HEK293 (cell line): ENCODE measurements around the gene TTN.

Source experiments
- CTCF ChIP-seq: fragments of 450-650 bp; formaldehyde crosslinking; IDR thresholded peaks from 2 replicates; pipeline ENCODE4 v1.5.1; 2016; ENCODE audit warnings: missing biosample characterization, missing genetic modification characterization
- MYNN ChIP-seq: fragments of 450-650 bp; formaldehyde crosslinking; IDR thresholded peaks from 2 replicates; pipeline ENCODE4 v1.5.1; 2016; ENCODE audit warnings: missing biosample characterization, missing genetic modification characterization, borderline replicate concordance
- PATZ1 ChIP-seq: fragments of 450-650 bp; formaldehyde crosslinking; IDR thresholded peaks from 2 replicates; pipeline ENCODE4 v1.5.1; 2016; ENCODE audit warnings: missing biosample characterization, missing genetic modification characterization
- SCRT2 ChIP-seq: fragments of 450-650 bp; formaldehyde crosslinking; IDR thresholded peaks from 2 replicates; pipeline ENCODE4 v1.5.1; 2016; ENCODE audit warnings: missing biosample characterization, missing genetic modification characterization
- YY1 ChIP-seq: fragments of 450-650 bp; formaldehyde crosslinking; IDR thresholded peaks from 2 replicates; pipeline ENCODE4 v1.5.1; 2018; ENCODE audit warnings: missing biosample characterization, missing genetic modification characterization
- ZBTB1 ChIP-seq: fragments of 450-650 bp; formaldehyde crosslinking; IDR thresholded peaks from 2 replicates; pipeline ENCODE4 v1.5.1; 2016; ENCODE audit warnings: missing biosample characterization, missing genetic modification characterization
- ZBTB6 ChIP-seq: fragments of 450-650 bp; formaldehyde crosslinking; IDR thresholded peaks from 2 replicates; pipeline ENCODE4 v1.5.1; 2017; ENCODE audit warnings: missing biosample characterization, missing genetic modification characterization
- ZNF510 ChIP-seq: fragments of 450-650 bp; formaldehyde crosslinking; IDR thresholded peaks from 2 replicates; pipeline ENCODE4 v1.5.1; 2018; ENCODE audit warnings: mild to moderate bottlenecking, missing genetic modification characterization, missing biosample characterization; ENCODE audit not compliant: insufficient replicate concordance
- ZNF658 ChIP-seq: fragments of 450-650 bp; formaldehyde crosslinking; IDR thresholded peaks from 2 replicates; pipeline ENCODE4; 2016; ENCODE audit warnings: missing biosample characterization, missing genetic modification characterization
- ZNF792 ChIP-seq: fragments of 450-650 bp; formaldehyde crosslinking; IDR thresholded peaks from 2 replicates; pipeline ENCODE4 v1.5.1; 2016; ENCODE audit warnings: missing biosample characterization, missing genetic modification characterization
- ZSCAN5A ChIP-seq: fragments of 450-650 bp; formaldehyde crosslinking; IDR thresholded peaks from 2 replicates; pipeline ENCODE4 v1.5.1; 2016; ENCODE audit warnings: missing biosample characterization, missing genetic modification characterization

- TF ChIP-seq ZSCAN5A (tag by site-specific recombination), result no peak
- TF ChIP-seq CTCF (tag by site-specific recombination), result no peak
- TF ChIP-seq SCRT2 (tag by site-specific recombination), result no peak
- no peak for TF ChIP-seq PATZ1
- no peak for TF ChIP-seq ZNF792 (tag by site-specific recombination)
- TF ChIP-seq ZBTB6, result no peak
- TF ChIP-seq ZNF658 (tag by site-specific recombination), result no peak
- no peak for TF ChIP-seq ZBTB1
- TF ChIP-seq MYNN (tag by site-specific recombination), result no peak
- TF ChIP-seq ZNF510 (tag by site-specific recombination), result no peak
- no peak for TF ChIP-seq YY1 (tag by site-specific recombination)
Measured at GRCh38 chr2:178830451-178830850, 23.2 kb upstream of the TTN start.
